Kidney (tissue), 14 donors: Measurements from ENCODE around the gene NRXN3. TPM values are rescaled to one million over a fixed set of nuclear protein-coding genes. Genes with fewer than 3 reads are reported as not detected.
A peak's percentile ranks its signal among the peaks of the same experiment; 100 is the strongest.

Experiments
- DNase-seq, 5 donors: peaks; one replicate each; pipeline ENCODE4 v3.0.0-alpha.2; 2013 to 2020
- FAIRE-seq: peaks from 2 replicates; lab custom pipeline; 2012; peaks lifted over from hg19 to GRCh38; lab: Jason Lieb, UNC
- H3K27ac ChIP-seq, 2 donors: one replicate each; pipeline ENCODE4 v1.7.0; 2013; ENCODE audit warnings: low read depth in 2 of 2, low read length in 2 of 2, inconsistent platforms in 1 of 2
- H3K27me3 ChIP-seq: one replicate; pipeline ENCODE4 v1.7.1; 2013; ENCODE audit warnings: low read length, inconsistent platforms; ENCODE audit not compliant: control insufficient read depth, insufficient read depth
- H3K36me3 ChIP-seq, 3 donors: one replicate each; pipeline versions ENCODE4 v1.7.0 to v1.7.1; 2013; ENCODE audit warnings: low read length in 3 of 3, control low read depth in 1 of 3, inconsistent platforms in 1 of 3; ENCODE audit not compliant: insufficient read depth in 3 of 3, control insufficient read depth in 2 of 3
- H3K4me1 ChIP-seq, 3 donors: one replicate each; pipeline versions ENCODE4 v1.7.0 to v1.7.1; 2013; ENCODE audit warnings: low read length in 3 of 3, inconsistent platforms in 1 of 3, low read depth in 1 of 3; ENCODE audit not compliant: control insufficient read depth in 2 of 3, insufficient read depth in 2 of 3
- H3K4me3 ChIP-seq, 3 donors: one replicate each; pipeline versions ENCODE4 v1.7.0 to v1.8.1; 2013; ENCODE audit warnings: low read length in 3 of 3, control low read depth in 1 of 3, inconsistent platforms in 1 of 3
- H3K9ac ChIP-seq, 3 donors: one replicate each; pipeline versions ENCODE4 v1.7.0 to v1.7.1; 2013; ENCODE audit warnings: low read length in 3 of 3, control low read depth in 1 of 3, inconsistent platforms in 1 of 3
- H3K9me3 ChIP-seq, 3 donors: one replicate each; pipeline versions ENCODE4 v1.7.0 to v1.7.1; 2013; ENCODE audit warnings: low read length in 3 of 3, control low read depth in 1 of 3, inconsistent platforms in 1 of 3; ENCODE audit not compliant: control insufficient read depth in 2 of 3, insufficient read depth in 1 of 3
- intact Hi-C: fragments of 100-400 bp; cut with DNase I; formaldehyde crosslinking; loops from one replicate; pipeline ENCODE4 v1.11.1; 2022
- polyA plus RNA-seq: library from polyadenylated mRNA; stranded (reverse); fragments of 350-450 nt; fragmentation: Illumina TruSeq; extraction: RNeasy Lipid Tissue Mini Kit (QIAGEN cat#74804); gene quantifications from one replicate; pipeline ENCODE4 v1.2.3, GENCODE V29; 2014; ENCODE audit warnings: low read depth, low replicate concordance; ENCODE audit not compliant: insufficient read depth
- total RNA-seq: library from RNA; stranded (reverse); fragmentation: NEBNext Ultra II Directional; extraction: Animal tissue kit (Norgen Biotek cat#: 25700); gene quantifications from one replicate; pipeline ENCODE4 v1.2.1, GENCODE V29; 2021
- TF ChIP-seq, protein P1 (sequence below): IDR thresholded peaks from 3 replicates; pipeline ENCODE4 v1.5.1; 2012; ENCODE audit warnings: mild to moderate bottlenecking, moderate library complexity, borderline replicate concordance; ENCODE audit not compliant: insufficient read depth; ENCODE audit errors: extremely low read depth
- donor health status: control.
- donor health status: control.
- donor health status: control.
- donor health status: control.
- donor health status: control.
- donor health status: DM: yes; HTN: yes; CAD: no.
- donor health status: Normal renal cell carcinoma (clear cell type).

NRXN3 gene
- total and polyA plus RNA-seq, 2 donors from 2014 or later = 1.5 to 2.4 TPM

DNA sequence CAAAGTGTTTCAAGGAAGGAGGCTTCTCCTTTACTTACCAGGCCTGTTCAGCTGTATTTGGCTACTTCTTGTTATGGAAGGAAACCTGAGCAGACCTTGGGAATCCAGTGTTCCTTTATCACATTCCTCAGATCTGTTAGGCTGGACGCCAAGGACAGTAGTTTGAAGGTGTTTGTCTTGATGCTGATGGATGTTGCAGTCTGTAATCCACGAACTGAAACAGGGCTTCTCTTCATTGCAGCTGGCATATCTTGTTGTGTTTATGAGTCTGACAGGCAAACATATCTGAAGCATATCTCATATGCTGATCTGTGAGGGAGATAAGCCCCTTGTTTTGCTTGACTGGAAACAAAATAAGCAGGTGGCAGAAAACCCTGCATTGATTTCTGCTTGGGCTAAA lies 904.3 kb downstream of the NRXN3 start:
- no peak for FAIRE-seq
- Histone ChIP-seq H3K4me1 (no peaks in the 10 kb centered on the region), H3K36me3 (no peaks in the 10 kb centered on the region), H3K9ac (no peak overlapping the region), H3K27me3 (no peaks in the 10 kb centered on the region), H3K9me3 (no peaks in the 10 kb centered on the region), H3K4me3 (no peak overlapping the region), H3K27ac (no peak overlapping the region)
- TF ChIP-seq, protein P1, sequence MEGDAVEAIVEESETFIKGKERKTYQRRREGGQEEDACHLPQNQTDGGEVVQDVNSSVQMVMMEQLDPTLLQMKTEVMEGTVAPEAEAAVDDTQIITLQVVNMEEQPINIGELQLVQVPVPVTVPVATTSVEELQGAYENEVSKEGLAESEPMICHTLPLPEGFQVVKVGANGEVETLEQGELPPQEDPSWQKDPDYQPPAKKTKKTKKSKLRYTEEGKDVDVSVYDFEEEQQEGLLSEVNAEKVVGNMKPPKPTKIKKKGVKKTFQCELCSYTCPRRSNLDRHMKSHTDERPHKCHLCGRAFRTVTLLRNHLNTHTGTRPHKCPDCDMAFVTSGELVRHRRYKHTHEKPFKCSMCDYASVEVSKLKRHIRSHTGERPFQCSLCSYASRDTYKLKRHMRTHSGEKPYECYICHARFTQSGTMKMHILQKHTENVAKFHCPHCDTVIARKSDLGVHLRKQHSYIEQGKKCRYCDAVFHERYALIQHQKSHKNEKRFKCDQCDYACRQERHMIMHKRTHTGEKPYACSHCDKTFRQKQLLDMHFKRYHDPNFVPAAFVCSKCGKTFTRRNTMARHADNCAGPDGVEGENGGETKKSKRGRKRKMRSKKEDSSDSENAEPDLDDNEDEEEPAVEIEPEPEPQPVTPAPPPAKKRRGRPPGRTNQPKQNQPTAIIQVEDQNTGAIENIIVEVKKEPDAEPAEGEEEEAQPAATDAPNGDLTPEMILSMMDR = no peak
- DNase-seq = peak in 2 of 5 donors; percentile 33 to 40
- intact Hi-C loops = no loop called here

DNA sequence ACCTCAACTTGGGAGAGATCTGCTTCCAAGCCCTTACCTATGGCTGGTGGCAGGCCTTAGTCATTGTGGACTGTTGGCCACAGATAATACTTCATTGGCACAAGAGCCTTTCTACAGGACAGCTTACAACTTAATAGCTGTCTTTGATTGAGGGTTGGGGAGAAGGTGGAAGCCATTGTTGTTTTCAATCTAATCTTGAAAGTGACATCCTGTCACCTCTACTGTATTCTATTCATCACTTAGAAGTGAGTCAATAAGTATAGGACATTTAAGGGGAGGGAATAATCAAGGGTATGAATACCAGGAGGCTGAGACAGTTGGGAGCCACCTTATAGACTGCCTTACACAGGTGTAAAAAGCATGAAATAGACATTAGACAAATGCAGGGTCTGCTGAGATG lies 906.3 kb downstream of the NRXN3 start:
- DNase-seq = no peak
- TF ChIP-seq, protein P1 = no peak
- Histone ChIP-seq H3K36me3 (no peaks in the 10 kb centered on the region), H3K9ac (no peak overlapping the region), H3K27ac (no peak overlapping the region), H3K4me1 (no peaks in the 10 kb centered on the region), H3K4me3 (no peak overlapping the region), H3K9me3 (no peaks in the 10 kb centered on the region), H3K27me3 (no peaks in the 10 kb centered on the region)
- no peak for FAIRE-seq
- intact Hi-C loops = no loop called here

DNA sequence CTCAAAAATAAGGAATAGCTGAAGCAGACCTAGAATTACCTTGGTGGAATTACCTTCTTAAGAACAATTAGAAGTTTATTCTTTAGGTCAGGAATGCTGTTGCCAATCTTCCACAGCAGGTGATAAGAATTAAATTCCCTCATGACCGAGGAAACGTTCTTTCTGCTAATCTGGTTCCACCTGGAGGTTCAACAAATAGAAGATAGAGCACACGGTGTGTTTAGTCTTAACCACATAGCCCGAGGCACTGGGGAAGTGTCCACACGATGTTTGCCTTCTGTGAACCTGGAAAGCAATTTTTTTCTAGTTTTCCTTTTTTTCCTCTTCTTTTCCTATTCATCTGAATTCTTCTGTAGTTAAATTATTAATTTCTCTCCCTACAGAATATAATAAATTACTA lies 906.9 kb downstream of the NRXN3 start:
- no peak for DNase-seq
- no peak for FAIRE-seq

More for the DNA sequence above, 906.9 kb downstream of the NRXN3 start:
- Histone ChIP-seq H3K9ac (no peak overlapping the region), H3K36me3 (no peaks in the 10 kb centered on the region), H3K9me3 (no peaks in the 10 kb centered on the region), H3K27me3 (no peaks in the 10 kb centered on the region), H3K27ac (no peak overlapping the region), H3K4me3 (no peak overlapping the region), H3K4me1 (no peaks in the 10 kb centered on the region)
- TF ChIP-seq, protein P1 = no peak
- intact Hi-C loops = no loop called here
